ENCODE results near the gene TBCK.

TBCK gene
- 37.2 to 47.4 (median 46.4) reads per million in 3 donors for total RNA-seq

DNA sequence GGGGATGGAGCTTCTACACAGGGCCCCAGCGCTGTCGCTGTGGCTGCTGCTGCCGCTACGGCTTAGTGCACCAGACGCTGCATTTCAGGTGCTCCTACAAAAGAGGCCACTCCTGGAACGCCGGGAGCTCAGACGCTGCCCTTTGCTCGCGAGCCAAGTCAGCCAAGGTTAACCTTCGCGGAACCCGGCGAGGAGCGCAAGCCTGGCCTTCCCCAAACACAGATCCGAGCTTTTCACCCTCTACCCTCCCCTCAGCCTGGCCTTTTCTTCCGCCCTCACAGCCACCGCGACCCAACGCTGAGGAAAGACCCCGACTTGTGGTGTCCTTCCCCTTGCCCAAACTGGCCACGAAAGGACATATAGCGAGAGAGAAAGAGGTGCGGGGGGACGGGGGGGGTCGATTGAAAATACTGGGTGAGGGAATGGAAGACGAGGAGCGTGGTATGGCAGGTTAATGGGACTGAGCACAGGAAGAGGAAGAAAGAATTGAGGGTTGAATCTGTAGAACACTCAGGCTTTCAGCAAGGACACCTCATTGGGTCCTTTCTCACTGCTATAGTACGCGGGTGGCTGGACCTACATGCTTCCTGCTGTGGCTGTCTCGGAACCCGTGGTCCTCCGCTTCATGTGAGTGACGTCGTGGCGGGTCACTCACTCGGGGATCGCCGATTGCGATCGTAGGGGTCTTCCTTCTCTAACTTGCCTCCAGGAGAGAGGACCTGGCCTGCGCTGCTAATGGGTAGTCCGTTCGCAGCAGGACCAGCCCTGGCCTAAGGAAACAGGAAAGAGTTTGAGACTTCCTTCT is at the start of gene TBCK, which contains the start of gene AIMP1:
TSS of gene TBCK (minus strand) at position 242 of the 805 bp plus-strand sequence. CDS start 7,249 bp downstream, outside the sequence.
TSS of gene AIMP1 (plus strand) at position 583 of the 805 bp plus-strand sequence. CDS start 8,460 bp downstream, outside the sequence.
- Histone ChIP-seq H3K27me3 (replicated peaks; ENCODE audit: control insufficient read depth, insufficient read depth, low read length, poor library complexity, severe bottlenecking) (no peaks in the 10 kb centered on the region), H3K9me3 (ENCODE audit: control insufficient read depth, low read length) (no peaks in the 10 kb centered on the region), H3K36me3 (ENCODE audit: control insufficient read depth, insufficient read depth, low read length) (no peaks in the 10 kb centered on the region), H3K4me3 (ENCODE audit: insufficient read depth, low read depth, low read length, poor library complexity, severe bottlenecking) (peak within 1 kb of the TSS; percentile 65), H3K4me1 (ENCODE audit: control insufficient read depth, insufficient read depth, low read length, poor library complexity, severe bottlenecking) (peaks cover 23% of the 10 kb centered on the region), H3K27ac (ENCODE audit: insufficient read depth, low read length, poor library complexity, severe bottlenecking) (peak within 1 kb of the TSS; percentile 96)
- peak; percentile 76 to 82 (median 81) for DNase-seq

DNA sequence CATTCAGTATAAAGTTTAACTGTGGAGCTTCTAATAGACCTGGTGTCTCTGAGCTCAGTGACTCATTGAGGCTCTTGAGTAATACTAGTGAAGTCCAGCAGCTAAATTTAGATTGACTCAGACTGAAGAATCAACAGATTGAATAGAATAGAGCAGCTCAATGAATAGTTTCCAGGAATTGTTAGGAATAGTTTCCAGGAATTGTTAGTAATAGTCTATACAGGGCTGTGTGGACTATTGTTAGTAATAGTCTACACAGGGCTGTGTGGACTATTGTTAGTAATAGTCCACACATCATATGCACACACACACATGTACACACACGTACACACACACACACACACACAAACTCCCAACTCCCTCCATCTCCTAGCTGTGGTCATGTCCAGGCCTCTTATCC is 49.6 kb upstream of the TBCK start:
- H3K4me1 ChIP-seq (ENCODE audit: control insufficient read depth, insufficient read depth, low read length, poor library complexity, severe bottlenecking): no peaks in the 10 kb centered on the region
- no peaks in the 10 kb centered on the region for H3K27me3 ChIP-seq (replicated peaks; ENCODE audit: control insufficient read depth, insufficient read depth, low read length, poor library complexity, severe bottlenecking)
- no peak for DNase-seq
- H3K36me3 ChIP-seq (ENCODE audit: control insufficient read depth, insufficient read depth, low read length): no peaks in the 10 kb centered on the region
- H3K4me3 ChIP-seq (ENCODE audit: insufficient read depth, low read depth, low read length, poor library complexity, severe bottlenecking): no peak overlapping the region
- no peaks in the 10 kb centered on the region for H3K9me3 ChIP-seq (ENCODE audit: control insufficient read depth, low read length)
- H3K27ac ChIP-seq (ENCODE audit: insufficient read depth, low read length, poor library complexity, severe bottlenecking): no peak overlapping the region

DNA sequence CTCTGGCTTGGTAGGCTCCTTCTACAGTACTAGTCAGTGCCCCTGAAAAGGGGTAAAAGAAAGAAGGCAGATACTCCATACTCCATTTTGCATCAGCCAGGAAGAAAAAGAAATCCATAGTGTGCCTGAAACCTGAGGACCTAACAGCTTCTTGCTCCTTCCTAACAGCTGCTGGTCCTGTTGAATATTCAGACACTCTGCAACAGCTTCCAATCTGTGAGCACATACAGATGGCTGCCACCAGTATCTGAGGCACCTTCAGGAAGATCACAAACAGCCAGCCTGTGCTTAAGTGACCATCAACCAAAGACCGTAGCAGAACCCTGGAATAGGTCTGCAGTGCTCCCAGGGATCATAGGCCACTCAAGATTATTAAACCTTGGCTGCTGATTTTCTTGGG is 48.3 kb upstream of the TBCK start:
- H3K36me3 ChIP-seq (ENCODE audit: control insufficient read depth, insufficient read depth, low read length): no peaks in the 10 kb centered on the region
- H3K27ac ChIP-seq (ENCODE audit: insufficient read depth, low read length, poor library complexity, severe bottlenecking): no peak overlapping the region
- no peaks in the 10 kb centered on the region for H3K4me1 ChIP-seq (ENCODE audit: control insufficient read depth, insufficient read depth, low read length, poor library complexity, severe bottlenecking)
- DNase-seq: no peak
- no peaks in the 10 kb centered on the region for H3K27me3 ChIP-seq (replicated peaks; ENCODE audit: control insufficient read depth, insufficient read depth, low read length, poor library complexity, severe bottlenecking)
- no peak overlapping the region for H3K4me3 ChIP-seq (ENCODE audit: insufficient read depth, low read depth, low read length, poor library complexity, severe bottlenecking)
- no peaks in the 10 kb centered on the region for H3K9me3 ChIP-seq (ENCODE audit: control insufficient read depth, low read length)

DNA sequence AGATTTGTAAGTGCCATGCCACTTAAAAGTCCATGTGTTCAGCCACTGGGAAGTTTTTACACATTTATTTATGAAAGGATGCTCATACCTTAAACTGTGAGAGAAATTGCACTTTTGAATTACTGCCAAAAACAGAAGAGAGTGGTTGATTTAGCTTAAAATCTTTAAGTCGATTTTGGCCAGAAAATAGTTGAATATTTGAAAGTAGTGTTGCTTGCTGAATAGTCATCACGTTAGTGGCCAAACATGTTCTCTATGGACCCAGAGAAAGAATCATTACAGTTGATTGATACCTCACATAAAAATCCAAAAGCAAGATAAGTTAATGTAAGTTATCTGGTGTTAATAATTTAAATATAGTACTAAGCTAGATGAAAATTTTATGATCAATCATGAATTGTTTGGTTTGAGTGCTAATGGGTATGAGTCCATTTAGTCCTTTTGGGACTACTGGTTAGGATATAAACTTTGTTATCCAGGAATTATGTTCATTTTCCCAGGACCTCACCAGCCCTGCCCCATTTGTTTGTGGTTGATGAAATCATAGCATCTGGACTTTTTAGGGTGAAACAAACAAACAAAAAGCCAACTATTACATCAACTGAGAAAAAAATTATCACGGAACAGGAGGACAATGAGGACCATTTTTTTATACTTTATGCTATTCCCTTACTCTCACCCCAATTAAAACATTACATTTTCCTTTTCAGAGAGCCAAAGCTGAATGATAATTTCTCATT is 46.2 kb upstream of the TBCK start:
- Histone ChIP-seq H3K9me3 (ENCODE audit: control insufficient read depth, low read length) (no peaks in the 10 kb centered on the region), H3K27me3 (replicated peaks; ENCODE audit: control insufficient read depth, insufficient read depth, low read length, poor library complexity, severe bottlenecking) (no peaks in the 10 kb centered on the region), H3K4me1 (ENCODE audit: control insufficient read depth, insufficient read depth, low read length, poor library complexity, severe bottlenecking) (no peaks in the 10 kb centered on the region), H3K36me3 (ENCODE audit: control insufficient read depth, insufficient read depth, low read length) (no peaks in the 10 kb centered on the region), H3K4me3 (ENCODE audit: insufficient read depth, low read depth, low read length, poor library complexity, severe bottlenecking) (no peak overlapping the region), H3K27ac (ENCODE audit: insufficient read depth, low read length, poor library complexity, severe bottlenecking) (no peak overlapping the region)
- DNase-seq: no peak

DNA sequence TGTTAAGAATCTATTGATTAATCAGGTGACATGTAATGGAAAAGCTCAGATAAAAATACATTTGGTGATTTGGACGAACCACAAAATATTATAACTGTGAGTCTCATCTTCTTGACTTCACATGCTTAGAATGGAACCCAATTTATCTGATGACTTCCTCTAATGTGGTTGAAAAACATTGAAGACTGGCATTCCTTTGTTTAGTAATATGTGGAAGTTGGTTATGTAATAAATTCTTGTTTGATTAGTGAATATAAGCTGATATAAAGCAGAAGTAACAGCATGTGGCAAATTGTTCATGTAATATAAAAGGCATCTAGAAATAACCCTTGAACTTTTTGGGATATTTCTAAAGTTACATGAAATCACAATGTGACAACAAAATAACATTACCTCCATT is 42.9 kb upstream of the TBCK start:
- Histone ChIP-seq H3K9me3 (ENCODE audit: control insufficient read depth, low read length) (no peaks in the 10 kb centered on the region), H3K27me3 (replicated peaks; ENCODE audit: control insufficient read depth, insufficient read depth, low read length, poor library complexity, severe bottlenecking) (no peaks in the 10 kb centered on the region), H3K4me3 (ENCODE audit: insufficient read depth, low read depth, low read length, poor library complexity, severe bottlenecking) (no peak overlapping the region), H3K27ac (ENCODE audit: insufficient read depth, low read length, poor library complexity, severe bottlenecking) (no peak overlapping the region), H3K4me1 (ENCODE audit: control insufficient read depth, insufficient read depth, low read length, poor library complexity, severe bottlenecking) (no peaks in the 10 kb centered on the region), H3K36me3 (ENCODE audit: control insufficient read depth, insufficient read depth, low read length) (no peaks in the 10 kb centered on the region)
- DNase-seq: no peak

DNA sequence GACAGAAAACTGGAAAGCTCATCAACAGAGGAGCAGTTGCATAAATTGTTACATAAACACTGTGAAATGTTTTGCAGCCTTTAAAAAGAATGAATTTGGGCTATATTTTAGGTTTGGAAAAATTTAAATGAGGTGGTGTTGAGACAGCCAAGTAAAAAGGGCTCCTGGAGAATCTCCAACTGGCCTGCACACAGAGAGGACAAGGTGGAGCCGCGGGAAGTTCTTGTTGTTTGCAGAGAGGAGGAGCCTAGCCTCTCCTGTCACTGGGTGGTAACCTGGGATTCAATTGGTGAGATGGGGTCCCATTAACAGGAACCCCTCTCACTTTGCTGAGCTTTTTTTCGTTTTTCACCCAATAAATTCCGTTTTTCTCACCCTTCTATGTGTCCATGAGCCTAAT is 39.2 kb upstream of the TBCK start:
- Histone ChIP-seq H3K27ac (ENCODE audit: insufficient read depth, low read length, poor library complexity, severe bottlenecking) (no peak overlapping the region), H3K9me3 (ENCODE audit: control insufficient read depth, low read length) (no peaks in the 10 kb centered on the region), H3K4me3 (ENCODE audit: insufficient read depth, low read depth, low read length, poor library complexity, severe bottlenecking) (no peak overlapping the region), H3K27me3 (replicated peaks; ENCODE audit: control insufficient read depth, insufficient read depth, low read length, poor library complexity, severe bottlenecking) (no peaks in the 10 kb centered on the region), H3K36me3 (ENCODE audit: control insufficient read depth, insufficient read depth, low read length) (no peaks in the 10 kb centered on the region), H3K4me1 (ENCODE audit: control insufficient read depth, insufficient read depth, low read length, poor library complexity, severe bottlenecking) (no peaks in the 10 kb centered on the region)
- DNase-seq: no peak

DNA sequence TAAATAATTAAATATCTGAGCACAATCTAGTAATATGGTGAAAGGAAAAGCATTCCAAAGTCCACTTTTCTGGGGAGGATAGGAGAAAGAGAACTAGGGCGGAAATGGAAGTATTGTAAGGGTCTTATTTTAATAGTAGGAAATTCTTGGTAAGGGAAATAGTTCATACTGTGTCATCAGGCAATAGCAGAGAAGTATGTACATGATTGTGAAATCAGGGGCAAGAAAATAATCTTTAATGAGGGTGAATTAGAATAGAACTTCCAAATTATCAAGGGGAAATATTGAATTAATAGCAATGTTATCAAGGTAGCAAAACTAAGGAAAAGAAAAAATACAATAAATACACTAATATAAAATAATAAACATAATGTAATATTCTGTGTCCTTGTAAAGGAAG is 37.8 kb upstream of the TBCK start:
- H3K4me1 ChIP-seq (ENCODE audit: control insufficient read depth, insufficient read depth, low read length, poor library complexity, severe bottlenecking): no peaks in the 10 kb centered on the region
- H3K27me3 ChIP-seq (replicated peaks; ENCODE audit: control insufficient read depth, insufficient read depth, low read length, poor library complexity, severe bottlenecking): no peaks in the 10 kb centered on the region
- peaks cover 8% of the 10 kb centered on the region for H3K36me3 ChIP-seq (ENCODE audit: control insufficient read depth, insufficient read depth, low read length)
- no peak overlapping the region for H3K27ac ChIP-seq (ENCODE audit: insufficient read depth, low read length, poor library complexity, severe bottlenecking)
- no peaks in the 10 kb centered on the region for H3K9me3 ChIP-seq (ENCODE audit: control insufficient read depth, low read length)
- no peak overlapping the region for H3K4me3 ChIP-seq (ENCODE audit: insufficient read depth, low read depth, low read length, poor library complexity, severe bottlenecking)
- DNase-seq: no peak

DNA sequence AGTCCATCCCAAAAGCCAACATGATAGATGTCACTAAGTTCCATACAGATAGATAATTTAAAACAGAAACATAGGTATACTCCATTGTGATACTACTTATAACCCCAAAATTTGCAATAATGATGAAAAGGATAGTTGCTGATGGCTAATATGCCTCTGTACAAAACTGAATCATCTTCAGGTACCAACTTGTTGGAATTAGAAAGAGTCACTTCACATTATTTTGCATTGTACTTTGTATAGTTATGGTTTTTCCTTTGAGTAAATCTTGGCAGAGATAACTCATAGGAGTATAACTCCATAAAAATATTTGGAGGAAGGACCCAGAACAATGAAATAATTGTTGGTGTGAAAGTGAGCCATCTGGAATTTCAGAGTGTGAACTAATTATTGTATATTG is 35.0 kb upstream of the TBCK start:
- Histone ChIP-seq H3K9me3 (ENCODE audit: control insufficient read depth, low read length) (no peaks in the 10 kb centered on the region), H3K27me3 (replicated peaks; ENCODE audit: control insufficient read depth, insufficient read depth, low read length, poor library complexity, severe bottlenecking) (no peaks in the 10 kb centered on the region), H3K27ac (ENCODE audit: insufficient read depth, low read length, poor library complexity, severe bottlenecking) (no peak overlapping the region), H3K4me3 (ENCODE audit: insufficient read depth, low read depth, low read length, poor library complexity, severe bottlenecking) (no peak overlapping the region), H3K4me1 (ENCODE audit: control insufficient read depth, insufficient read depth, low read length, poor library complexity, severe bottlenecking) (no peaks in the 10 kb centered on the region), H3K36me3 (ENCODE audit: control insufficient read depth, insufficient read depth, low read length) (peaks cover 22% of the 10 kb centered on the region)
- DNase-seq: no peak

DNA sequence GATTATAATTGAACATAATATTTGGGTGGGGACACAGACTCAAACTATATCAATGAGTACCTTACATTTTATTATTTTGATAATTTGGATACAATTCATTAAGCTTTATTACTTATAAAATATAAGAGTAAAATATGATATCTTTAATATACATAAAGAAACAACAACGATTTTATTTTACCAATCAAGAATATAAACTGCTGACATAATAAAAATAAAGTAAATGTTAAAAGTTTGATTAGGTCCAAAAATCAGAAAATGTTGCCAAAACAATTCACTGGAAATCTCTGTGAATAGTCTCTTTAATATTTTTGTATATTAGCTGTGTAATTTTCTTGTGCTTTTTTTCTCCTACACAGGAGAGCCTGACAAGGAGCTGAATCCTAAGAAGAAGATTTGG is 31.2 kb upstream of the TBCK start:
- Histone ChIP-seq H3K27ac (ENCODE audit: insufficient read depth, low read length, poor library complexity, severe bottlenecking) (no peak overlapping the region), H3K27me3 (replicated peaks; ENCODE audit: control insufficient read depth, insufficient read depth, low read length, poor library complexity, severe bottlenecking) (no peaks in the 10 kb centered on the region), H3K9me3 (ENCODE audit: control insufficient read depth, low read length) (no peaks in the 10 kb centered on the region), H3K36me3 (ENCODE audit: control insufficient read depth, insufficient read depth, low read length) (peaks cover 32% of the 10 kb centered on the region), H3K4me3 (ENCODE audit: insufficient read depth, low read depth, low read length, poor library complexity, severe bottlenecking) (no peak overlapping the region), H3K4me1 (ENCODE audit: control insufficient read depth, insufficient read depth, low read length, poor library complexity, severe bottlenecking) (no peaks in the 10 kb centered on the region)
- DNase-seq: no peak

DNA sequence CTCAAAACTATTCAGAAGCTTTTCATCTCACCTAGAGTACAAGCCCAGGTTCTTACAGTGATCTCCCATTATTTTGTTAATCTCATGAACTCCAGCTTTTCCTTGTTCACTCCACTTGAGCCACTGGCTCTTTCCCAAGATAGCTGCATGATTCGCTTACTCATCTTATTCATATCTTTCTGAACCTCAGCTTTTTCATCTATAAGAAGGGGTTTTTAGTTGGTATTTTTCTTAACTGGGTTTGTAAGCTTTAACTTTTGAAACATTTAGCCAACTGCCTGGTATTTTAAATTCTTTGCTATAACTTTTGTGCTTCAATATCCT is 28.6 kb upstream of the TBCK start:
- Histone ChIP-seq H3K27ac (ENCODE audit: insufficient read depth, low read length, poor library complexity, severe bottlenecking) (no peak overlapping the region), H3K4me1 (ENCODE audit: control insufficient read depth, insufficient read depth, low read length, poor library complexity, severe bottlenecking) (no peaks in the 10 kb centered on the region), H3K9me3 (ENCODE audit: control insufficient read depth, low read length) (no peaks in the 10 kb centered on the region), H3K36me3 (ENCODE audit: control insufficient read depth, insufficient read depth, low read length) (peaks cover 29% of the 10 kb centered on the region), H3K27me3 (replicated peaks; ENCODE audit: control insufficient read depth, insufficient read depth, low read length, poor library complexity, severe bottlenecking) (no peaks in the 10 kb centered on the region), H3K4me3 (ENCODE audit: insufficient read depth, low read depth, low read length, poor library complexity, severe bottlenecking) (no peak overlapping the region)
- DNase-seq: no peak

Data from effector memory CD4-positive, alpha-beta T cell (primary cell).